GM18505 (cell line): ENCODE data around the gene WAS.
"Not testable (repeated sequence)": the region's sequence is repeated elsewhere in the genome, so short reads cannot be mapped to it uniquely, and the experiment has no call there.

ENCODE experiments used
- ATAC-seq: cut with Tn5 transposase; IDR thresholded peaks from one replicate; pipeline ENCODE4 v1.9.1; 2021; ENCODE audit not compliant: unreplicated experiment
- POLR2A ChIP-seq: IDR thresholded peaks from 4 replicates; pipeline ENCODE4 v1.6.1; 2011; ENCODE audit warnings: borderline replicate concordance; ENCODE audit not compliant: insufficient read depth, insufficient read length; ENCODE audit errors: extremely low read depth

The WAS gene

DNA sequence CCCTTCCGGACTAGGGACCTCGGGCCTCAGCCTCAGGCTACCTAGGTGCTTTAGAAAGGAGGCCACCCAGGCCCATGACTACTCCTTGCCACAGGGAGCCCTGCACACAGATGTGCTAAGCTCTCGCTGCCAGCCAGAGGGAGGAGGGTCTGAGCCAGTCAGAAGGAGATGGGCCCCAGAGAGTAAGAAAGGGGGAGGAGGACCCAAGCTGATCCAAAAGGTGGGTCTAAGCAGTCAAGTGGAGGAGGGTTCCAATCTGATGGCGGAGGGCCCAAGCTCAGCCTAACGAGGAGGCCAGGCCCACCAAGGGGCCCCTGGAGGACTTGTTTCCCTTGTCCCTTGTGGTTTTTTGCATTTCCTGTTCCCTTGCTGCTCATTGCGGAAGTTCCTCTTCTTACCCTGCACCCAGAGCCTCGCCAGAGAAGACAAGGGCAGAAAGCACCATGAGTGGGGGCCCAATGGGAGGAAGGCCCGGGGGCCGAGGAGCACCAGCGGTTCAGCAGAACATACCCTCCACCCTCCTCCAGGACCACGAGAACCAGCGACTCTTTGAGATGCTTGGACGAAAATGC lies at the start of gene WAS:
Gene WAS, plus strand, starts transcription at position 389 of the 572 bp plus-strand sequence. Its CDS starts 55 bp downstream, at position 444.
- ATAC-seq: peak; percentile 79
- TF ChIP-seq POLR2A: peak; percentile 68

DNA sequence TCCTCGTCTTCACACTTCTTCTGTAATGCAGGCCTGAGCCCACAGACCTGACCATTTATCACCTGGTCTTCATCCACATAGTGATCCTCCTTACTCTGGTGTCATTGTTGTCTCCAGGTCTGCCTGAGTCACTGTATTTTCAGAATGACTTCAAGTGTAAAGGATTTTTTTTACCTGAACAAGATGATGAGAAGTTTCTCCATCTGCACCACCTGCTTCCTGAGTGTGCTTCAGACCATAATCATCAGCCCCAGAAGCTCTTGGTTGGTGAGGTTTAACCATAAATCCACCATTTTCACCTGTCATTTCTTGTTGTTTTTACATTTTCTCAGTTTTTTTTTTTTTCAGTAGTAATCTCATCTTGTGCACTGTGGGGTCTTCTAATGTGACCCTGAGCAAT lies 47.3 kb upstream of the WAS start:
- ATAC-seq: no peak
- TF ChIP-seq POLR2A: no peak

DNA sequence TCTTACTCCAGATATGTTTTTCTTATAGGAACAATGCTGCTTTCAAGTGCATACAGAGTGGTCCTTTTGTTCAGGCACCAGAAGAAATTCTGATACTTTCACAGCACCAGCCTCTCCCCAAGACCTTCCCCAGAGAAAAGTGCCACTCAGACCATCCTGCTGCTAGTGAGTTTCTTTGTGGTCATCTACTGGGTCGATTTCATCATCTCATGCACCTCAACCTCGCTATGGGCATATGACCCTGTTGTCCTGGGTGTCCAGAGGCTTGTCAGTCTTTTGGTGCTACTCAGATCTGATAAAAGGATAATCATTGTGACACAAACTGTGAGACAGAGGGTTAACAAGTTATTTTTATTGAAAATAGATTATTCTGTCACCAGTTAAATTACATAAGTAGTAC lies 46.8 kb upstream of the WAS start:
- no peak for TF ChIP-seq POLR2A
- no peak for ATAC-seq

DNA sequence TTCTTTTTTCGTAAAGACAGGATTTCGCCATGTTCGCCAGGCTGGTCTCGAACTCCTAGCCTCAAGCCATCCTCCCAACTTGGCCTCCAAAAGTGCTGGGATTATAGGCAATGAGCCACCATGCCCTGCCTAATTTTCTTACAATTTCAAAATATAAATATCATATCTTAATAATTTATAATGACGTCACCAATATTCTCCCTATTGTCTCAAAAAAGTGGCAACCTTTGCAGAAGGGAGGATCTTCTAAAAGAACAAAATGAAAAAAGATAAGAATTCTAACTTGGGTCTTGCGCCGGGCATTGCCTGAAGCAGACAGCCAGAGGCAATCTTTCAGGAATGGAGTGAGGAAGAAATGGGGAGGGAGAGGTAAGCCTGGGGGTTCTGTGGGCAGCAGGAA lies 37.9 kb upstream of the WAS start:
- no peak for ATAC-seq
- TF ChIP-seq POLR2A: no peak

DNA sequence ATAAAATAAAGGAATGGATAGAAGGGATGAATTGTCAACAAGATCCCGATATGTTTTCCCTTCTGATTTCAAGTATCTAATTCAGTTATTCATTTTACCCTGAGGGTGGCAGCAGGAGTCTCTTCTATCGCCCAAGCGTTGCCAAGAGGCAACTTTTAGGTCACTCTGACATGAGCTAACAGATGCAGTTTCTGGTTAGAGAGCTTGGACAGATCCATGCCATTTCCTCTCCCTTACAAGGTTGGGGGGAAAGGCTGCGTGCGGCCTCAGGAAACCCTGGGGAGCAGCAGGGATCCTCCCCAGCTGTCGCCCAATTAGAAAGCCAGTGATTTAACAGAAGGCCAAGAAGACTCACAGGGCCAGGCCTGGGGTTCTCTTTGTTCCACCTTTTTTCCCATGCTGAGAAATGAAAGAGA lies 35.3 kb upstream of the WAS start:
- ATAC-seq: no peak

DNA sequence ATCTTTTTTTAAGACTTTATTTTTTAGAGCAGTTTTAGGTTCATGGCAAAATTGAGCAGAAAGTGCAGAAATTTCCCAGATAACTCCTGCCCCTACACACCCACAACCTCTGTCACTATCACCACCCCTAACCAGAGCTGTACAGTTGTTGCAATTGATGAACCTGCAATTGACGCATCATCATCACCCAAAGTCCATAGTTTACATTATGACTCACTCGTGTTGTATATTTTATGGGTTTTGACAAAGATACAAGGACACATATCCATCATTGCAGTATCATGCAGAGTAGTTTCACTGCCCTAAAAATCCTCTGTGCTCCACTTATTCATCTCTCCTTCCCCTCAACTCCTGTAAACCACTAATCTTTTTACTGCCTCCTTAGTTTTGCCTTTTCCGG lies 34.5 kb upstream of the WAS start:
- no peak for ATAC-seq
- TF ChIP-seq POLR2A: no peak

More for the DNA sequence above, 35.3 kb upstream of the WAS start:
- no peak for TF ChIP-seq POLR2A

DNA sequence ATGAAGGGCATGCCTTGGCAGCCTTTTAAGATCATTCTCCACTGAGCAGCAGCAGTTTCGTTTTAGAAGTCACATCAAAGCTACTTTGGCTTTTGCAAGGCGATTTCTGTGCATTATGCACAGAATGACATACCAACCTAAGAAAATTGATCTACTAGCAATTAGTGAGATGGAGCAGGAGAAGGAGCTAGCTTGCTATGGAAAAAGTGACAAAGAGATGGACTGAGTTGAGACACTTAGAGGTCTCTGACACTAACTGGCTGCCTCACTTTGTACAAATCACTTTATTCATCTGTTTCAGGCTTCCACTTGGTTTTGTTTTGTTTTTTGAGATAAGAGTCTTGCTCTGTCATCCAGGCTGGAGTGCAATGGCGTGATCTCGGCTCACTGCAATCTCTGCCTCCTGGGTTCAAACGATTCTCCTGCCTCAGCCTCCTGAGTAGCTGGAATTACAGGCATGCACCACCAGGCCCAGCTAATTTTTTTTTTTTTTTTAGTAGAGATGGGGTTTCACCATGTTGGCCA lies 31.5 kb upstream of the WAS start:
- not testable (repeated sequence) for ATAC-seq

DNA sequence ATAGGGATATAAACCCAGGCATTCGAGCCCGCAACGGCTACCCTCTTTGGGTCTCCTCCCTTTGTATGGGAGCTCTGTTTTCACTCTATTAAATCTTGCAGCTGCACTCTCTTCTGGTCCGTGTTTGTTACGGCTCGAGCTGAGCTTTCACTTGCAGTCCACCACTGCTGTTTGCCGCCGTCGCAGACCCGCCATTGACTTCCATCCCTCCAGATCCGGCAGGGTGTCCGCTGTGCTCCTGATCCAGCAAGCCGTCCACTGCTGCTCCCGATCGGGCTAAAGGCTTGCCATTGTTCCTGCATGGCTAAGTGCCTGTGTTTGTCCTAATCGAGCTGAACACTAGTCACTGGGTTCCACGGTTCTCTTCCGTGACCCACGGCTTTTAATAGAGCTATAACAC lies 28.9 kb upstream of the WAS start:
- ATAC-seq: not testable (repeated sequence)

DNA sequence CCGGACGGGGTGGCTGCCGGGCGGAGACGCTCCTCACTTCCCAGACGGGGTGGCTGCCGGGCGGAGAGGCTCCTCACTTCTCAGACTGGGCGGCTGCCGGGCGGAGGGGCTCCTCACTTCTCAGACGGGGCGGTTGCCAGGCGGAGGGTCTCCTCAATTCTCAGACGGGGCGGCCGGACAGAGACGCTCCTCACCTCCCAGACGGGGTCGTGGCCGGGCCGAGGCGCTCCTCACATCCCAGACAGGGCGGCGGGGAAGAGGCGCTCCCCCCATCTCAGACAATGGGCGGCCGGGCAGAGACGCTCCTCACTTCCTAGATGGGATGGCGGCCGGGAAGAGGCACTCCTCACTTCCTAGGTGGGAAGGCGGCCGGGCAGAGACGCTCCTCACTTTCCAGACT lies 23.9 kb upstream of the WAS start:
- ATAC-seq: not testable (repeated sequence)

DNA sequence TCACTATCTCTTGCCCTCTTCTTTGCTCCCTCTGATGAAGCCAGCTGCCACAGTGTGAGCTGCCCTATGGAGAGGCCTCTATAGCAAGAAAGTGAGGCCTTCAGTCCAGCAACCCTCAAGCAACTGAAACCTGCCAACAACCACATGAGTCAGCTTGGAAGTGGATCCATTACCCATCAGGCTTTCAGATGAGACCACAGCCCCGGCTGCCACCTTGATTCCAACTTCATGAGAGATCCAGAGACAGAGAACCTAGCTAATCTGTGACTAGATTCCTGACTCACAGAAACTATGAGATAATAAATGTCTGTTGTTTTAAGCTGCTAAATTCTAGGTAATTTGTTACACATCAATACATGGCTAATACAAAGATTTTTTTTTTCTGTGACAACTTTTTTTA lies 20.4 kb upstream of the WAS start:
- ATAC-seq: no peak
- TF ChIP-seq POLR2A: no peak

DNA sequence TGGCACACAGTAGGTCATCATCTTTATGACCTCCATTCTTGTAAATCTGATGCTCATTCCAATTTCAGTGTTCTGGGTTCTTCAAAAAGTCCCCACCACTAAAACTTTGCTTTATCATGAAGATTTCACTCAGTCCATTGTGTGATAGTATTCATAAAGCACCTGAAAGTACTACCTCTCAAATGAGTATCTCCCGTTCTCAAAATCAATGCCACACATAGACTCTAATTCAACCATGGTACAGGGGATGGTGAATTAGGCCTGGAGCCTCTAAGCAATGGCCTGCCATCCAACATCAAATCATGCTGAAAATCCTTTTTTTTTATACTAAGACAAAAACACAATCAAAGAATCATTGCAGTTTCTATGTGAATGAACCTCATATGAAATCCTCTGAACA lies 19.4 kb upstream of the WAS start:
- no peak for TF ChIP-seq POLR2A
- ATAC-seq: no peak

DNA sequence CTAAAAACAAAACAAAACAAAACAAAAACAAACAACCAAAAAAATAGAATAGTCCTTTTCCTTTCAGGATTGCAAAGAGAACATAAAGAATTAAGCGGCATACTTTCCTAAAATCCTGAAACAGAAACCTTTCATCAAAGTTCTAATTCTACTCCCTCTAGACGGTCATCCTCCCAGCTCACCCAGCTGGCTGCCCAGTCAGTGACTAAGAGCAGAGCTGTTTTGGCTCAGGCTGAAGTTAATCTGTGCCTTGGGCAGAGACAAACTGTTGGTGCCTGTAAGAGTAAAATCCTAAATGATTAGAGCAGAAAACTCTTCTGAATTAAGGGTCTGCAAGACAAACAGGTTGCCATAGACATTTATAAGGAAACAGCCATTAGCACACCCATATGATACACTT lies 17.6 kb upstream of the WAS start:
- no peak for ATAC-seq
- no peak for TF ChIP-seq POLR2A

DNA sequence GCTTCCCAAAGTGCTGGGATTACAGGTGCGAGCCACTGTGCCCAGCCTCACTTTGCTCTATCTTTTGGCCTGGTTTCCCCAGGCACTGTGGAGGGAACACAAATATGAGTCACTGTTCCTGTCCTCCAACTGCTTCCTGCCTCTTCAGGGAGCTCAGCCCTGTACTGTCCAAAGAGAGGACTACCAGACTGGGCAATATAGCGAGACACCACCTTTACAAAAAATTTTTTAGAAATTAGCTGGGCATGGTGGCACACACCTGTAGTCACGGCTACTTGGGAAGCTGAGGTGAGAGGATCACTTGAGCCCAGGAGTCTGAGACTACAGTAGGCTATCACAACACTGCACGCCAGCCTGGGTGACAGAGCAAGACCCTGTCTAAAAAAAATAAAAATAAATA lies 16.9 kb upstream of the WAS start:
- no peak for TF ChIP-seq POLR2A
- no peak for ATAC-seq

DNA sequence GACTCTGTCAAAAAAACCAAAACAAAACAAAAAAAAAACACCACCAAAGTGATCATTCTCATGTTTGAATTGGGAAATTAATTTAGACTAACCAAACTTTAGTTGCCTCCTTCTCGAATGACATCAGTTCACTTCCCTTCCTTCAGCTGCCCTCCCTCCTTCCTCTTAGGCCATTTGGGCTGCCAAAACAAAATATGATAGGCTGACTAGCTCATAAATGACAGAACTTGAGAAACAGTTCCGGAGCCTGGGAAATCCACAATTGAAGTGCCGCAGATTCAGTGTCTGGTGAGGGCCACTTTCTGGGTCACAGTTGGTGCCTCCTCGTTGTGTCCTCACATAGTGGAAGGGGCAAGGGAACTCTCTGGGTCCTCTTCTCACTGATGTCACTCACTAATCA lies 16.1 kb upstream of the WAS start:
- ATAC-seq: no peak
- TF ChIP-seq POLR2A: no peak

DNA sequence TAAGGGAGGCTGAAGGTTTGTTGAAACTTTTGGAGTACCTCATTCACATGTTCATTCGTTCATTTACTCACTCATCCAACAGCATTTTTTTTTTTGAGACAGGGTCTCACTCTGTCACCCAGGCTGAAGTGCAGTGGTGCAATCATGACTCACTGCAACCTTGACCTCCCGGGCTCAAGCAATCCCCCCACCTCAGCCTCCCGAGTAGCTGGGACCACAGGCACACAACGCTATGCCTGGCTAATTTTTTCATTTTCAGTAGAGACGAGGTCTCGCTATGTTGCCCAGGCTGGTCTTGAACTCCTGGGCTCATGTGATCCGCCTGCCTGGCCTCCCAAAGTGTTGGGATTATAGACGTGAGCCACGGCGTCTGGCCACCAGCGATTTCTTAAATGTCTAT lies 15.4 kb upstream of the WAS start:
- not testable (repeated sequence) for ATAC-seq

DNA sequence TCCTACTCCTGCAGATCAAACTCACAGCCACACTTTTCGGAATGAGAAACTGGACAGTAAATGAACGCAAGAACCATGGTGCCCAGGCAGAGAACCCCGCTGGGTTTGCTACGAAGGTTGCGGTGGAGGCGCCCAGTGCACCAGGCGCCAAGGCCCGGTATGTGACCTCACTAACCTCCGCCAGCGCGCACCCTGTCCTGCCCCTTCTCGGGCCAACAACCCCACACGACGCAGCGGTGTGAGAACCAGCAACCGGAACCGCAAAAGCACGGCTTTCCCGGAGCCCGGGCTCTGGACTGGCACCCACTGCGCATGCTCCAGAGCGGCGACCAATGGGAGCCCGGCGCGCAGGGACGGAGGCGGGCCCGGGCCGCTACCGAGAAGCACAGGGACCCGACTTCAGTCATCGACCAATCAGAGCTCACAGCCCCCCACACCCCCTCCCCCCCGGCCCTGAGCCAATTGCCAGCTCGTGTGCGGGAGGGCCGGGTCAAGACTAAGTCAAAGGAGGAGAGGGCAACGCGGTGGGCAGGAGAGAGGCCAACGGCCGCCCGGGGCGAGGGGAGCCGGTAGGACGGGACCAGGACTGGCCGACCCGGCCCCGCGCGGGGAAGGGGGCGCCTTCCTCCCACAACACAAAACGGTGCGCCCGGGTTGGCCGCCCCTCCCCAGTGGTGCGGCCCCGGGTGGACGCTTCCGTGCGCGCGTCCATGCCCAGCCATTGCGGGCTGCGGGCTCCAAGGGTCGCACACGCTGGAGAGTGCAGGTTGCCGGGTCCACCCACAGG lies 7.3 kb upstream of the WAS start:
- ATAC-seq: peak; percentile 90
- peak; percentile 65 for TF ChIP-seq POLR2A
